ENCODE measurements around the gene PRR20G.

DNA sequence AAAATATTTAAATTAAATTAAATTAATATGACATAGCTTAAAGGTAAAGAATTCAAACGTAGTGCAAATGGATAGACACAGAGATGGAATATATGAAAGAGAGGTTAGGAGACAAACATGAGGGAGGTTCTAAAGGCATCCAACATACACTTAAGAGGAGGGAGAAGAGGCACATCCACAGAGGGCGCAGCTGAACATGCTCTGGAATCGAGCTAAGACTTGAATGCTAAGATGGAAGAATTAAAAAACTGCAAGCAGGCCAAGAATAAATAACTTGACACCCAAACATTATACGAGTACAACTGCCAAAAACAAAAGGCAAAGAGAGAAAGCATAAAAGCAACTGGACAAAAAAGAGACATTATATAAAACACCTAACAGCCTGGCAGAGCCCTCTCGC, 9.1 kb upstream of the PRR20G start:
- TF ChIP-seq POLR2A (IDR thresholded peaks at IDR 0.05) = no peak
- TF ChIP-seq, protein P1, sequence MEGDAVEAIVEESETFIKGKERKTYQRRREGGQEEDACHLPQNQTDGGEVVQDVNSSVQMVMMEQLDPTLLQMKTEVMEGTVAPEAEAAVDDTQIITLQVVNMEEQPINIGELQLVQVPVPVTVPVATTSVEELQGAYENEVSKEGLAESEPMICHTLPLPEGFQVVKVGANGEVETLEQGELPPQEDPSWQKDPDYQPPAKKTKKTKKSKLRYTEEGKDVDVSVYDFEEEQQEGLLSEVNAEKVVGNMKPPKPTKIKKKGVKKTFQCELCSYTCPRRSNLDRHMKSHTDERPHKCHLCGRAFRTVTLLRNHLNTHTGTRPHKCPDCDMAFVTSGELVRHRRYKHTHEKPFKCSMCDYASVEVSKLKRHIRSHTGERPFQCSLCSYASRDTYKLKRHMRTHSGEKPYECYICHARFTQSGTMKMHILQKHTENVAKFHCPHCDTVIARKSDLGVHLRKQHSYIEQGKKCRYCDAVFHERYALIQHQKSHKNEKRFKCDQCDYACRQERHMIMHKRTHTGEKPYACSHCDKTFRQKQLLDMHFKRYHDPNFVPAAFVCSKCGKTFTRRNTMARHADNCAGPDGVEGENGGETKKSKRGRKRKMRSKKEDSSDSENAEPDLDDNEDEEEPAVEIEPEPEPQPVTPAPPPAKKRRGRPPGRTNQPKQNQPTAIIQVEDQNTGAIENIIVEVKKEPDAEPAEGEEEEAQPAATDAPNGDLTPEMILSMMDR (IDR thresholded peaks at IDR 0.05) = no peak
